Stimulated activated CD4-positive, alpha-beta T cell treated with anti-CD3 and anti-CD28 coated beads, Interleukin-12 subunit alpha, Interleukin-12 subunit beta, amount 100 ng/mL, for 48 hours (primary cell): Measurements from ENCODE around the gene NIFK.
"Not testable (repeated sequence)": the region's sequence is repeated elsewhere in the genome, so short reads cannot be mapped to it uniquely, and the experiment has no call there.

Source experiments
- DNase-seq, 3 donors: peaks; one replicate each; pipeline ENCODE4 v3.0.0-alpha.2; 2020; ENCODE audit warnings: low read depth in 2 of 3, low spot score in 1 of 3

Gene NIFK

GRCh38 chr2:121696410-121696930, 40.2 kb downstream of the NIFK start:
- DNase-seq, result no peak

- DNase-seq, result no peak
Measured at GRCh38 chr2:121695171-121695451, 41.6 kb downstream of the NIFK start.

DNA sequence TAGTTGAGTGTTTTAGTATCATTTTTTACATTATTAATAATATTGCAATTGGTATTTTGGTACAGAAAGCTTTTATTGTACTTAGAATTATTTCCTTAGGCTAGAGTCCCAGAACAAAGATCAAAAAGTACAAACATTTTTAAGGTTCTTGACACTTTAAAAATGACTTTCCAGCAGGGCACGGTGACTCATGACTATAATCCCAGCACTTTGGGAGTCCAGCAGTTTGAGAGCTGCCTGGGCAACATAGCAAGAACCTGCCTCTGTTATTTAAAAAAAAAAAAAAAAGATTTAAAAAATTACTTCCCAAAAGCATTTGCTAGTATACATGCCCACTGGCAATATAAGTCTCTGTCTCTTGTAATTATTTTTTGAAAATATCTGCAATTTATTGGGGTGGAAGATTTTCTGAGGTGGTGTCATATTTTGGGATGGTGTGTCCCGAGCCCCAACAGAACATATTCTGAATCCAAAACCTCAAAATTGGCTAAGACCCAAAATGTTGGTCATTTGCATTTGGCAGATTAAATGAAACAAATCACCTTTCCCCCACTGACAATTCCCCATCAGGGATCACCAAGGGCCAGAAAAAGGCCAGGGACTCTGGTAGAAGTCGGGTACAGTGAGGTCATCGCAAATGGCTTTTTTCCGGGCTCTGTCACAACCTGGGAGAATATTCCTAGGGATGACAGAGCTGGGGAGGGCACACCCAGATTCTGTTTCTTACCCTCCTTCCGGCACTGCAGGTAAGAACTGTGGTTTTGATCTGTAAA, 42.1 kb downstream of the NIFK start:
- DNase-seq, result no peak

DNA sequence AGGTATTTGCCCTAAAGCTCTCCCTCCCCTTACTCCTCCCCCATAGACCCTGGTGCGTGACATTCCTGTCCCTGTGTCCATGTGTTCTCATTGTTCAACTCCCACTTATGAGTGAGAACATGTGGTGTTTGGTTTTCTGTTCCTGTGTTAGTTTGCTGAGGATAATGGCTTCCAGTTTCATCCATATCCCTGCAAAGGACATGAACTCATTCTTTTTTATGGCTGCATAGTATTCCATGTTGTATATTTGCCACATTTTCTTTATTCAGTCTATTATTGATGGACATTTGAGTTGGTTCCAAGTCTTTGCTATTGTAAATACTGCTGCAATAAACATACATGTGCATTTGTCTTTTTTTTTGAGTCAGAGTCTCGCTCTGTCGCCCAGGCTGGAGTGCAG, 46.1 kb downstream of the NIFK start:
- DNase-seq, result not testable (repeated sequence)

DNA sequence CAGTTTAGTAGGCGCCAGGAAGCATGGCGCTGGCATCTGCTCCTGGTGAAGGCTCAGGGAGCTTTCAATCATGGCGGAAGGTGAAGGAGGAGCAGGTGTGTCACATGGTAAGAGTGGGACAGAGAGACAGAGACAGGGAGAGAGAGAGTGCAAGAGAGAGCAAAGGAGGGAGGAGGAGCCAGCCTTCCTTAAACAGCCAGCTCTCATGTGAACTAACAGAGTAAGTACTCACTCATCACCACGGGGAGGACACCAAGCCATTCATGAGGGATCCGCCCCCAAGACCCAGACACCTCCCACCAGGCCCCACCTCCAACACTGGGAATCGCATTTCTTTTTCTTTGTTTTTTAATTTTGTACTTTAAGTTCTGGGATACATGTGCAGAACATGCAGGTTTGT, 46.6 kb downstream of the NIFK start:
- DNase-seq, result no peak

GRCh38 chr2:121689356-121689755, 47.3 kb downstream of the NIFK start:
- no peak for DNase-seq

DNA sequence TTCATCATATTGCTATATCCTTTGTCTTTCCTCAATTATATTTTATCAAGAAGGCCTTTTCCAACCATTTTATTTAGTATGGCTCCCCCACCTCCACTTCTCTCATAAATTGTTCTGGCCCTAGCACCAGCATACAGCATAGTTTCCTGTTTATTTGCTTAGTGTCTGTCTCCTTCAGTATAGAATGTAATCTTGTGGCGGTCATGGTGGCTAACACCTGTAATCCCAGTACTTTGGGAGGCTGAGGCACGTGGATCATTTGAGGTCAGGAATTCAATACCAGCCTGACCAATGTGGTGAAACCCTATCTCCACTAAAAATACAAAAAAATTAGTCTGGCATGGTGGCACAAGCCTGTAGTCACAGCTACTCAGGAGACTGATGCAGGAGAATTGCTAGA, 47.9 kb downstream of the NIFK start:
- no peak for DNase-seq

DNA sequence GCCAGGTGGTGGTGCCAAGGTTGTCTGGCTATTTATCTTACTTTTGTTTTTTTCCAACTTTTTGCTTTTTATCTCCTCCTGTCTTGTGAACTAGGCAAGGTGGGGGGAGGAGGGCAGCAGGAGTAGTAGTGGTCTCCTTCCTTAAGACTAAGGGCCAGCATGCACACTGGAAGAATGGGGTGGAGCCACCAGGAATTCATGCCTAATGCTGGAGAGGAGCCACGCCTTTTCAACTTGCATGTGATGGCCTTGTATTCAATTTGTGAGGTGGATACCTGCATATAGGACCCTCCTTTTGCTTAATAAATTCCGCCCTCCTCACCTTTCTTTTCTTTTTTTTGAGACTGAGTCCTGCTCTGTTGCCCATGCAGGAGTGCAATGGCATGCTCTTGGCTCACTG, 49.8 kb downstream of the NIFK start:
- no peak for DNase-seq

- no peak for DNase-seq
Measured at GRCh38 chr2:121686218-121686617, 50.5 kb downstream of the NIFK start.

GRCh38 chr2:121682396-121683298, 54.0 kb downstream of the NIFK start:
- no peak for DNase-seq

DNA sequence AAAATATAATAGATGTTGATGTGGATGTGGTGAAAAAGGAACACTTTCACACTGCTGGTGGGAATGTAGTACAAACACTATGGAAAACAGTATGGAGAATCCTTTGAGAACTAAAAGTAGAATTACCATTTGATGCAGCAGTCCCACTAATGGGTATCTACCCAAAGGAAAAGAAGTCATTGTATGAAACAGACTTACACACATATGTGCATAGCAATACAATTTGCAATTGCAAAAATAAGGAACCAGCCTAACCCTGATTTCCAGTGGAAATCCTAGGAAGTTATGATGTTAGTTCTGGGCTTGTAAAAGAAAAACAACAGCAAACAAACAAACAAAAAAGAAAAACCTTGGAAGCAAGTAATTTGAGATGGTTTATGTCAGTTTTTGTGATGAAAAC, 58.8 kb downstream of the NIFK start:
- no peak for DNase-seq
